ENCODE data around the gene CEACAM19. TPM values are rescaled to one million over a fixed set of nuclear protein-coding genes. Genes with fewer than 3 reads are reported as not detected.

The CEACAM19 gene
- total RNA-seq, 2 experiments from 2014 or later, result 0.63 to 1.3 TPM

DNA sequence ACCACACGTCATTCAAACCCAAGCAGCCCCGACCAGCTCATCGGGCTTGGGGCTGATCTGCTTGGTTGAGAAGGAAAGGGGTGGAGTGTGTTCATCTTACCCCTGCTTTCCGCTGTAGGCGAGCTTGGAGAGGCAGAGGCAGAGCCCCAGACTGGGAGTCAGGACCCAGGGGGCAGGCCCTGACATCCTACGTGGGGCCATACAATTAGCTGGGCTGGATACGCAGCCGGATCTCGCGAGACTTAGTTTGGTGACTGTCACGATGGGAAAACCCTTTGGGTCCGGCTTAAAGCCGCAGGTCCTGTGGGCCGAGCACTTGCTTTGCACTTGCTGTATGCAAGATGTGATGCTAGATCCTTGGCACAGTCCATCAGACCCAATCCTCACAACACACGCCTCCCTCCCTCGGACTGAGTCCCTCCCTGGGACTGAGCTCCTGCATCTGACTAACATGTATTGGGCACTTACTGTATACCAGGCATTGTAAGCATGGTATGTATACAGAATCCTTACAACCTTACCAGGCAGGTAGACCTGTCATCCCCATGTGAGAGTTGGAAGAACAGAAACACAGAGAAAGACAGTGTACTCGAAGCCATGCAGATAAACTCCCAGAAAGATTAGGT, 31.4 kb downstream of the CEACAM19 start:
- no peaks in the 10 kb centered on the region for H3K4me1 Mint-ChIP-seq (ENCODE audit: low read depth)
- DNase-seq, result no peak
- intact Hi-C loops (cut with micrococcal nuclease), result no loop called here
- no peak overlapping the region for H3K27ac Mint-ChIP-seq
- POLR2A ChIA-PET, result no interaction called here
- no peaks in the 10 kb centered on the region for H3K9me3 Mint-ChIP-seq
- peaks cover 3% of the 10 kb centered on the region for H3K27me3 Mint-ChIP-seq
- no peaks in the 10 kb centered on the region for H3K36me3 Mint-ChIP-seq (ENCODE audit: low read depth)
- H3K4me3 Mint-ChIP-seq, result no peak overlapping the region
- CTCF ChIA-PET, result interaction anchor here (1.0 to 1.6 kb wide), 3 partner anchors 13 to 68 kb away, joined by 3 to 7 read pairs (median 4); no protein-coding TSS in a partner anchor
- ATAC-seq, result no peak
- TF ChIP-seq, protein P1, sequence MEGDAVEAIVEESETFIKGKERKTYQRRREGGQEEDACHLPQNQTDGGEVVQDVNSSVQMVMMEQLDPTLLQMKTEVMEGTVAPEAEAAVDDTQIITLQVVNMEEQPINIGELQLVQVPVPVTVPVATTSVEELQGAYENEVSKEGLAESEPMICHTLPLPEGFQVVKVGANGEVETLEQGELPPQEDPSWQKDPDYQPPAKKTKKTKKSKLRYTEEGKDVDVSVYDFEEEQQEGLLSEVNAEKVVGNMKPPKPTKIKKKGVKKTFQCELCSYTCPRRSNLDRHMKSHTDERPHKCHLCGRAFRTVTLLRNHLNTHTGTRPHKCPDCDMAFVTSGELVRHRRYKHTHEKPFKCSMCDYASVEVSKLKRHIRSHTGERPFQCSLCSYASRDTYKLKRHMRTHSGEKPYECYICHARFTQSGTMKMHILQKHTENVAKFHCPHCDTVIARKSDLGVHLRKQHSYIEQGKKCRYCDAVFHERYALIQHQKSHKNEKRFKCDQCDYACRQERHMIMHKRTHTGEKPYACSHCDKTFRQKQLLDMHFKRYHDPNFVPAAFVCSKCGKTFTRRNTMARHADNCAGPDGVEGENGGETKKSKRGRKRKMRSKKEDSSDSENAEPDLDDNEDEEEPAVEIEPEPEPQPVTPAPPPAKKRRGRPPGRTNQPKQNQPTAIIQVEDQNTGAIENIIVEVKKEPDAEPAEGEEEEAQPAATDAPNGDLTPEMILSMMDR (IDR thresholded peaks at IDR 0.05), result no peak

DNA sequence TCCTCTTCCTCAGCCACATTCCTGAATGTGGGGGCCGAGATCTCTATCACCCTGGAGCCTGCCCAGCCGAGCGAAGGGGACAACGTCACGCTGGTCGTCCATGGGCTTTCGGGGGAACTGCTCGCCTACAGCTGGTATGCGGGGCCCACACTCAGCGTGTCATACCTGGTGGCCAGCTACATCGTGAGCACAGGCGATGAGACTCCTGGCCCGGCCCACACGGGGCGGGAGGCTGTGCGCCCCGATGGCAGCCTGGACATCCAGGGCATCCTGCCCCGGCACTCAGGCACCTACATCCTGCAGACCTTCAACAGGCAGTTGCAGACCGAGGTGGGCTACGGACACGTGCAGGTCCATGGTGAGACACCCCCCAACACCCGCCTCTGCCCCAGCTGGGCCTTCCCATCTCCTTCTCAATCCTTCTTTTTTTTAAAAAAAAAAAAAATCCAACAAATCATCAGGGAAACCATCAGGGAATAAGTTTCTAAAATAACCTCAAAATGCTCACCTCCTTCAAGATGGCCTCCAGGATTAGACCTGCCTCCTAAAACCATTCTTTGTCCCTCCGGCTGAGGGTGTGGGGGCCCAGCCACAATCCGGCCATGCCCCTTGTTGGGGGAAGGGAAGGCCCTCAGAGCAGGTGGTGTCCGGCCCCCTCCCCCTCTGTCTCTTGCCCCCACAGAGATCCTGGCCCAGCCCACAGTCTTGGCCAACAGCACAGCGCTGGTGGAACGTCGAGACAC, 32.2 kb downstream of the CEACAM19 start:
- intact Hi-C loops (cut with micrococcal nuclease), result no loop called here
- Mint-ChIP-seq H3K27ac (no peak overlapping the region), H3K9me3 (no peaks in the 10 kb centered on the region), H3K4me1 (ENCODE audit: low read depth) (no peaks in the 10 kb centered on the region), H3K27me3 (peaks cover 3% of the 10 kb centered on the region), H3K36me3 (ENCODE audit: low read depth) (no peaks in the 10 kb centered on the region), H3K4me3 (no peak overlapping the region)
- ChIA-PET CTCF (no interaction called here), POLR2A (no interaction called here)
- DNase-seq (no peak), ATAC-seq (no peak)
- TF ChIP-seq, protein P1 (IDR thresholded peaks at IDR 0.05), result no peak

DNA sequence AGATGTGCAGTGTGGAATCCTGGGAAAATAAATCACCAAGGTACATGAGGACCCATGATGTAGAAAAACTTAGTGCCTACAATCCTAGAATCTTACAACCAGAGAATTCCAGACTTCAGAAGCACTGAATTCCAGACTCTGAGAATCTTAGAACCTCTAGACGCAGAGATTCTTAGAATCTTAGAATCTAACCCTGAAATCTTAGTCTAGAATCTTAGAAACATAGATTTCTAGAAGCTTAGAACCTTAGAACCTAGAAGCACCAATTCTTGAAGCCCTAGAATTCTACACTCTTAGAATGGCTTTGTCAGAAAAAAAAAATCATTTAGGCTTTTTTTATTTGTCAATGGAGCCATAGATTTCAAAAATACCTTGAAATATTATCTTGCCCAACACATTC, 33.7 kb downstream of the CEACAM19 start:
- CTCF ChIA-PET, result interaction anchor here (3.0 kb wide), 1 partner anchor 14 kb away, joined by 8 read pairs; no protein-coding TSS in a partner anchor
- no peaks in the 10 kb centered on the region for H3K4me1 Mint-ChIP-seq (ENCODE audit: low read depth)
- ATAC-seq (no peak), DNase-seq (no peak)
- POLR2A ChIA-PET, result interaction anchor here (0.7 to 1.0 kb wide), 2 partner anchors 19 to 88 kb away, joined by 3 to 4 read pairs; no protein-coding TSS in a partner anchor
- H3K27ac Mint-ChIP-seq, result no peak overlapping the region
- intact Hi-C loops (cut with micrococcal nuclease), result no loop called here
- peaks cover 3% of the 10 kb centered on the region for H3K27me3 Mint-ChIP-seq
- no peaks in the 10 kb centered on the region for H3K9me3 Mint-ChIP-seq
- H3K4me3 Mint-ChIP-seq, result no peak overlapping the region
- TF ChIP-seq, protein P1 (IDR thresholded peaks at IDR 0.05), result no peak
- H3K36me3 Mint-ChIP-seq (ENCODE audit: low read depth), result no peaks in the 10 kb centered on the region

DNA sequence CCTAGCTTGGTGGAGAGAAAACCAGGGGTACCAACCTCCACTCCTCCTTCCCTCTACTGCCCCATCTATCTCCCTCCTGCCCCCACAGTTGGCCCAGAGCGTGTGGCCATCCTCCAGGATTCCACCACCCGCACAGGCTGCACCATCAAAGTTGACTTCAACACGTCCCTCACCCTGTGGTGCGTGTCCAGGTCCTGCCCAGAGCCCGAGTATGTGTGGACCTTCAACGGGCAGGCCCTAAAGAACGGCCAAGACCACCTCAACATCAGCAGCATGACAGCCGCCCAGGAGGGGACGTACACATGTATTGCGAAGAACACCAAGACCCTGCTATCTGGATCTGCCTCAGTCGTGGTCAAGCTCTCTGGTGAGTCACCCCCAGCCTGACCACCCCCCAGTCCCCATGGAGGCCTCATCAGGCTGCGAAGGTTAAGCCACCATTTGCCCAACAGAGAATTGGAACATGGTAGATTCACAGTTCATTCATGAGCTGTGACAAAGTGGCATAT, 34.3 kb downstream of the CEACAM19 start:
- no peak overlapping the region for H3K4me3 Mint-ChIP-seq
- CTCF ChIA-PET, result interaction anchor here (0.7 to 3.0 kb wide), 3 partner anchors 15 to 79 kb away, joined by 3 to 8 read pairs (median 3); no protein-coding TSS in a partner anchor

More for the DNA sequence above, 34.3 kb downstream of the CEACAM19 start:
- POLR2A ChIA-PET, result interaction anchor here (0.7 to 1.0 kb wide), 2 partner anchors 18 to 87 kb away, joined by 3 to 4 read pairs; no protein-coding TSS in a partner anchor
- DNase-seq (no peak), ATAC-seq (no peak)
- intact Hi-C loops (cut with micrococcal nuclease), result no loop called here
- TF ChIP-seq, protein P1 (IDR thresholded peaks at IDR 0.05), result no peak
- Mint-ChIP-seq H3K27me3 (peaks cover 3% of the 10 kb centered on the region), H3K4me1 (ENCODE audit: low read depth) (peaks cover 3% of the 10 kb centered on the region), H3K36me3 (ENCODE audit: low read depth) (no peaks in the 10 kb centered on the region), H3K27ac (no peak overlapping the region), H3K9me3 (no peaks in the 10 kb centered on the region)
